WERI-Rb-1 (cell line): ENCODE measurements around the gene SLC15A2.

ENCODE experiments used
- DNase-seq: peaks from one replicate; pipeline ENCODE4 v3.0.0-alpha.2; 2020
- H3K27ac ChIP-seq: fragments of 250-450 bp; sonication (Bioruptor Pico); 2 replicates; pipeline ENCODE4 v1.5.1; 2020; ENCODE audit warnings: mild to moderate bottlenecking, moderate library complexity
- H3K27me3 ChIP-seq: fragments of 250-450 bp; sonication (Bioruptor Pico); 2 replicates; pipeline ENCODE4 v1.5.1; 2021; ENCODE audit warnings: mild to moderate bottlenecking, low read depth, moderate library complexity; ENCODE audit not compliant: insufficient read depth, severe bottlenecking
- H3K36me3 ChIP-seq: fragments of 250-450 bp; sonication (Bioruptor Pico); 2 replicates; pipeline ENCODE4 v1.5.1; 2020; ENCODE audit warnings: mild to moderate bottlenecking, moderate library complexity
- H3K4me3 ChIP-seq: 2 replicates; pipeline ENCODE4 v1.5.1; 2011; ENCODE audit warnings: low read depth, mild to moderate bottlenecking, control low read depth, low read length
- H3K9me3 ChIP-seq: fragments of 250-450 bp; sonication (Bioruptor Pico); 2 replicates; pipeline ENCODE4 v1.5.1; 2021; ENCODE audit warnings: mild to moderate bottlenecking, moderate library complexity; ENCODE audit not compliant: severe bottlenecking
- TF ChIP-seq, protein P1 (sequence below): IDR thresholded peaks from 2 replicates; pipeline ENCODE4 v1.5.1; 2011; ENCODE audit warnings: low read depth, mild to moderate bottlenecking, control low read depth, inconsistent platforms, low read length

The SLC15A2 gene

DNA sequence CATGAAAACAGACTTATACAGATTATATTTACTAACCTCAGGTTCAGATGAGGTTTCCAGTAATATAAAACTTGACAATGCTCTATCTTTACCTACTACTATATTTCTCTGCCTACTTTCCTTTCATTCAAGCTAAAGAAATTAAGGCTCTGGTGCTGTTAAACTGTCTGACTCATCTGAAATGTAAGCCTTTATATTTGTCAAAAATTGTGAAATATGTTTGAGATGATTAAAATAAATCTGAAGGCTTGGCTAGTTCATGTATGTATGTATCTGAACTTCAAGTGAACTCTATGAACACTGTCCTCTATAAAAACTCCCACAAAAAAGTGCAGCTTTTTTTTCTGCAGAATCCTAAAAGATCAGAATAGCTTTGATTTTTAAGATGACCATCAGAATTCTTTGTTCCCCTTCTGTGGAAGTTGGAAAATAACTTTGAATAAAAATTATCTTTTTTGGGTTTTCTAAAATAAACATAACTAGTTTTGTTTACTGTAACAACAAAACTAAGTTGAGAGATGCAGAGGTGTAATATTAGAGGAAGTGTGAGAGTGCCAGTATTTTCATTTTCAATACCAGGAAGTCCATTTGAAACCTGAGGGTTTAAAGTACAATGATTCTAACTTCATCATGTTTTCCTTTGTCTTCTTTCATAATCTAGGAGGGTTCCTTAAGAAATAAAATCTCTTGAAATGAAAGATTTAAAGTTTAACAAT is 85.7 kb downstream of the SLC15A2 start:
- Histone ChIP-seq H3K9me3 (no peaks in the 10 kb centered on the region), H3K4me3 (no peak overlapping the region), H3K36me3 (no peaks in the 10 kb centered on the region), H3K27me3 (no peaks in the 10 kb centered on the region), H3K27ac (no peak overlapping the region)
- DNase-seq: no peak
- TF ChIP-seq, protein P1, sequence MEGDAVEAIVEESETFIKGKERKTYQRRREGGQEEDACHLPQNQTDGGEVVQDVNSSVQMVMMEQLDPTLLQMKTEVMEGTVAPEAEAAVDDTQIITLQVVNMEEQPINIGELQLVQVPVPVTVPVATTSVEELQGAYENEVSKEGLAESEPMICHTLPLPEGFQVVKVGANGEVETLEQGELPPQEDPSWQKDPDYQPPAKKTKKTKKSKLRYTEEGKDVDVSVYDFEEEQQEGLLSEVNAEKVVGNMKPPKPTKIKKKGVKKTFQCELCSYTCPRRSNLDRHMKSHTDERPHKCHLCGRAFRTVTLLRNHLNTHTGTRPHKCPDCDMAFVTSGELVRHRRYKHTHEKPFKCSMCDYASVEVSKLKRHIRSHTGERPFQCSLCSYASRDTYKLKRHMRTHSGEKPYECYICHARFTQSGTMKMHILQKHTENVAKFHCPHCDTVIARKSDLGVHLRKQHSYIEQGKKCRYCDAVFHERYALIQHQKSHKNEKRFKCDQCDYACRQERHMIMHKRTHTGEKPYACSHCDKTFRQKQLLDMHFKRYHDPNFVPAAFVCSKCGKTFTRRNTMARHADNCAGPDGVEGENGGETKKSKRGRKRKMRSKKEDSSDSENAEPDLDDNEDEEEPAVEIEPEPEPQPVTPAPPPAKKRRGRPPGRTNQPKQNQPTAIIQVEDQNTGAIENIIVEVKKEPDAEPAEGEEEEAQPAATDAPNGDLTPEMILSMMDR: no peak

DNA sequence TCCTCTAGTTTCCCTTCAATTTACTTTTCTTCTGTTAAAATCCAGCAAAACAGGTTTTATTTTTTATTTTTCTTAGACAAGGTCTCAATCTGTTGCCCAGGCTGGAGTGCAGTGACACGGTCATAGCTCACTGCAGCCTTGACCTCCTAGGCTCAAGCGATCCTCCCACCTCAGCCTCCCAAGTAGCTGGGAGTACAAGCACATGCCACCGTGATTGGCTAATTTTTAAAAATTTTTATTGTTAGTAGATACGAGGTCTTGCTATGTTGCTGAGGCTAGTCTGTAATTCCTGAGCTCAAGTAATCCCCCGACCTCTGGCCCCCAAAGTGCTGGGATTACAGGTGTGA is 86.2 kb downstream of the SLC15A2 start:
- TF ChIP-seq, protein P1: no peak
- no peak for DNase-seq
- Histone ChIP-seq H3K27me3 (no peaks in the 10 kb centered on the region), H3K27ac (no peak overlapping the region), H3K36me3 (no peaks in the 10 kb centered on the region), H3K4me3 (no peak overlapping the region), H3K9me3 (no peaks in the 10 kb centered on the region)

DNA sequence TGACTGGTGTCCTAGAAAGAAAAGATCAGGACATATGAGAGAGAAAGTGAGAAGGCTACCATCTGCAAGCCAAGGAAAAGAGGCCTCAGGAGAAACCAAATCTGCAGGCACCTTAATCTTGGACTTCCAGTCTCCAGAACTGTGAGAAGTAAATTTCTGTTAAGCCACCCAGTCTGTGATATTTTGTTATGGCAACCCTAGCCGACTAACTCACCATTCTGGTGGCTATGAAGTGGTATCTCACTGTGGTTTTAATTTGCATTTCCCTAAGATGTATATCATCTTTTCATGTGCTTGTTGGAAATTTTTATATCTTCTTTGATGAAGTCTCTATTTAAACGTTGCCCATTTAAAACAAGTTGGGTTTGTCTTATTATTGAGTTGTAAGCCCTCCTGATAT is 87.3 kb downstream of the SLC15A2 start:
- no peak for DNase-seq
- H3K27ac ChIP-seq: no peak overlapping the region
- TF ChIP-seq, protein P1: no peak
- no peak overlapping the region for H3K4me3 ChIP-seq
- H3K27me3 ChIP-seq: no peaks in the 10 kb centered on the region
- no peaks in the 10 kb centered on the region for H3K9me3 ChIP-seq
- H3K36me3 ChIP-seq: no peaks in the 10 kb centered on the region

DNA sequence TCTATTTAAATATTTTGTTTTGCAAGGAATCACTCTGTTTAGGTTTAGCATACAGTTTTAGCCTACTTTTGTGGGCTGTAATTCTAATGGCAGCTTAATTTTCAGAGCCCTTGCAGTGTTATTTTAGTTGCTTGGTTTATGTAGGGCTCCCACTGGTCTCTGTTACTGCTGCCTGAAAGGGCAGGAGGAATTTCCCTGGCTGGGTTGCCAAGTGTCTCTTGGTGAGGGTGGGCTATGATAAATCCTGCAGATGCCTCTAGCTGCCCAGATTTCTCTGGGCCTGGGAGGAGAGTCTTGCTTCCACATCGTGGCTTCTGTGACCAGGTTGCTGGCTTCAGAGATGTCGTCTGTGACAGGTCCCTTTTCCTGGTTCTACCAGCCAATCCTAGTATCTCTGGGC is 91.6 kb downstream of the SLC15A2 start:
- no peak overlapping the region for H3K4me3 ChIP-seq
- TF ChIP-seq, protein P1: no peak
- no peaks in the 10 kb centered on the region for H3K9me3 ChIP-seq
- H3K27ac ChIP-seq: no peak overlapping the region
- H3K36me3 ChIP-seq: no peaks in the 10 kb centered on the region
- no peak for DNase-seq
- no peaks in the 10 kb centered on the region for H3K27me3 ChIP-seq

DNA sequence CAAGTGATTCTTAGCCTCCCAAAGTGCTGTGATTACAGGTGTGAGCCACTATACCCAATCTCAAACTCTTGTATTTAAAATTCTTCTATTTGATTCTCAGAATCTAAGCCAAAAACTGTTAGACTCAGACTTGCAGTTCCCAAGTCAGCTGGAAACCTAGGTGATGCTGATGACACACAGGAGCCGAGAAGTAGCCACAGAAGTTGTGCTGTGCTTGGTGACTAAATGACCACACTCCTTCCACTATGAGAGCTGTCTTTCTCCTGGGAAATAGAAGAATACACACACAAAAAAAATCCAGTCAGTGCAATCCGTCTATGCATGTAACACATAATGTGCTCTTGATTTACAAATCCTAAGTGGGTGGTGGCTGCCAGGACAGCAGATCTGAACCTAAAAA is 93.9 kb downstream of the SLC15A2 start:
- H3K27me3 ChIP-seq: no peaks in the 10 kb centered on the region
- H3K9me3 ChIP-seq: no peaks in the 10 kb centered on the region
- DNase-seq: no peak
- H3K4me3 ChIP-seq: no peak overlapping the region
- TF ChIP-seq, protein P1: no peak
- H3K27ac ChIP-seq: no peak overlapping the region
- no peaks in the 10 kb centered on the region for H3K36me3 ChIP-seq

DNA sequence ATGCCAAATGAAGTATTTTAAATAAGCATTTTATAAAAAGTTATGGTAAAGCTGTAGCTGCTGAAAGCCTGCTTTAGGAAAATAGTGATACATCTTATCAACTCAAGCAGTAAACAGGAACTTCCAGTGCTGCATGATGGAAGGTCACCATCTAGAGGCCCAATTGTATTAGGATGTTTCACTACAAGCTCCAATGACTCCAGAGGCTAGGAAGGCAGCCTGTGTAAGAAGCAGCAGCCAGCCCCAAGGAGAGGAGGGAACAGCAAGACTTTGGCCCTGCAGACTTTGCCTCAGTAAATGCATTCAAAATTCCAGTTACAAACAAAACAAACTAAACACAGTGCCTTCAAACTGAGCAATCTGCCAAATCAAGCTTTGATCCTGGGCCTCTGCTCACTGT is 95.7 kb downstream of the SLC15A2 start:
- TF ChIP-seq, protein P1: no peak
- DNase-seq: no peak
- H3K36me3 ChIP-seq: no peaks in the 10 kb centered on the region
- H3K27me3 ChIP-seq: no peaks in the 10 kb centered on the region
- H3K27ac ChIP-seq: no peak overlapping the region
- H3K9me3 ChIP-seq: no peaks in the 10 kb centered on the region
- H3K4me3 ChIP-seq: no peak overlapping the region
